ENCODE results near the gene PCGF5. TPM values are rescaled to one million over a fixed set of nuclear protein-coding genes. Genes with fewer than 3 reads are reported as not detected.

Gene PCGF5
- total RNA-seq, 1 experiment from 2014 or later: 27.7 TPM

- H3K9me2 ChIP-seq (ENCODE audit: insufficient read depth): no peaks in the 10 kb centered on the region
- no peak overlapping the region for H3K4me2 ChIP-seq
- no peak for DNase-seq
- H3K9me3 ChIP-seq (ENCODE audit: insufficient read depth, low read depth): no peaks in the 10 kb centered on the region
- H3K79me2 ChIP-seq (ENCODE audit: low read depth): no peaks in the 10 kb centered on the region
- BruUV-seq (replicated peaks): no TSS peak
- no peaks in the 10 kb centered on the region for H3F3A ChIP-seq (ENCODE audit: insufficient read depth, low read depth)
- CTCF ChIA-PET: no interaction called here
- H4K20me1 ChIP-seq (ENCODE audit: insufficient read depth): no peaks in the 10 kb centered on the region
- no peaks in the 10 kb centered on the region for H3K4me1 ChIP-seq (replicated peaks; ENCODE audit: insufficient read depth)
- H3K27ac ChIP-seq: no peak overlapping the region
- intact Hi-C loops (cut with micrococcal nuclease; ENCODE audit: unreplicated experiment): no loop called here
- POLR2A ChIA-PET (ENCODE audit: unreplicated experiment): no interaction called here
- TF ChIP-seq CTCF (conservative IDR thresholded peaks at IDR 0.05) (no peak), EZH2 (IDR thresholded peaks at IDR 0.05; ENCODE audit: low read depth) (no peak)
- no peak overlapping the region for H2AFZ ChIP-seq
- H3K4me3 ChIP-seq: no peak overlapping the region
- no peaks in the 10 kb centered on the region for H3K36me3 ChIP-seq (ENCODE audit: low read depth)
- no peaks in the 10 kb centered on the region for H3K27me3 ChIP-seq (ENCODE audit: insufficient read depth, low read depth)
Observed at GRCh38 chr10:91198781-91199180, 21.7 kb upstream of the PCGF5 start.

GRCh38 chr10:91200314-91201212, 19.9 kb upstream of the PCGF5 start:
- intact Hi-C loops (cut with micrococcal nuclease; ENCODE audit: unreplicated experiment): no loop called here
- Histone ChIP-seq H3K79me2 (ENCODE audit: low read depth) (no peaks in the 10 kb centered on the region), H3K9me2 (ENCODE audit: insufficient read depth) (no peaks in the 10 kb centered on the region), H3K4me3 (no peak overlapping the region), H3F3A (ENCODE audit: insufficient read depth, low read depth) (no peaks in the 10 kb centered on the region), H3K4me1 (replicated peaks; ENCODE audit: insufficient read depth) (no peaks in the 10 kb centered on the region), H3K27me3 (ENCODE audit: insufficient read depth, low read depth) (no peaks in the 10 kb centered on the region), H3K36me3 (ENCODE audit: low read depth) (no peaks in the 10 kb centered on the region), H3K9me3 (ENCODE audit: insufficient read depth, low read depth) (no peaks in the 10 kb centered on the region), H4K20me1 (ENCODE audit: insufficient read depth) (no peaks in the 10 kb centered on the region), H3K27ac (no peak overlapping the region), H3K4me2 (no peak overlapping the region), H2AFZ (no peak overlapping the region)
- no TSS peak for BruUV-seq (replicated peaks)
- DNase-seq: no peak
- TF ChIP-seq CTCF (conservative IDR thresholded peaks at IDR 0.05): no peak
- TF ChIP-seq EZH2 (IDR thresholded peaks at IDR 0.05; ENCODE audit: low read depth): no peak
- POLR2A ChIA-PET (ENCODE audit: unreplicated experiment): interaction anchor here (0.5 to 0.7 kb wide), 2 partner anchors 17 to 1499 kb away, joined by 3 to 4 read pairs; partner anchors contain the start of gene KIF20B
- CTCF ChIA-PET: no interaction called here

- Histone ChIP-seq H3K27me3 (ENCODE audit: insufficient read depth, low read depth) (no peaks in the 10 kb centered on the region), H2AFZ (no peak overlapping the region), H3K27ac (no peak overlapping the region), H3K4me1 (replicated peaks; ENCODE audit: insufficient read depth) (no peaks in the 10 kb centered on the region), H4K20me1 (ENCODE audit: insufficient read depth) (no peaks in the 10 kb centered on the region), H3K9me2 (ENCODE audit: insufficient read depth) (no peaks in the 10 kb centered on the region), H3F3A (ENCODE audit: insufficient read depth, low read depth) (no peaks in the 10 kb centered on the region), H3K4me2 (no peak overlapping the region), H3K36me3 (ENCODE audit: low read depth) (no peaks in the 10 kb centered on the region), H3K79me2 (ENCODE audit: low read depth) (no peaks in the 10 kb centered on the region), H3K9me3 (ENCODE audit: insufficient read depth, low read depth) (no peaks in the 10 kb centered on the region), H3K4me3 (no peak overlapping the region)
- DNase-seq: no peak
- BruUV-seq (replicated peaks): no TSS peak
- POLR2A ChIA-PET (ENCODE audit: unreplicated experiment): no interaction called here
- CTCF ChIA-PET: no interaction called here
- no peak for TF ChIP-seq CTCF (conservative IDR thresholded peaks at IDR 0.05)
- TF ChIP-seq EZH2 (IDR thresholded peaks at IDR 0.05; ENCODE audit: low read depth): no peak
- intact Hi-C loops (cut with micrococcal nuclease; ENCODE audit: unreplicated experiment): no loop called here
Observed at GRCh38 chr10:91201213-91201996, 19.1 kb upstream of the PCGF5 start.

Data from PC-9 (cell line).